ENCODE data around the gene SP2. TPM values are rescaled to one million over a fixed set of nuclear protein-coding genes. Genes with fewer than 3 reads are reported as not detected.

SP2 gene
- total and polyA plus RNA-seq, 2 of the 8 experiments (the other 6 are each of a cell fraction or from before 2014, with no cell fraction given) = 5.6 to 13.8 TPM

GRCh38 chr17:47901423-47901822 lies 5.4 kb downstream of the SP2 start:
- Histone ChIP-seq H3K4me1 (replicated peaks in 1 of 4; ENCODE audit: control insufficient read depth in 3 of 4, insufficient read depth in 4 of 4, low read length in 3 of 4) (peaks cover 10 to 19% (median 12%) of the 10 kb centered on the region in 4 experiments), H3K14ac (ENCODE audit: insufficient read length) (no peak overlapping the region), H3K23ac (ENCODE audit: insufficient read length) (no peak overlapping the region), H3K79me2 (ENCODE audit: control insufficient read depth in 1 of 2, insufficient read depth in 2 of 2, low read length in 2 of 2) (peaks cover 0 to 27% of the 10 kb centered on the region in 2 experiments; a peak in 3 of 4 replicates), H3K79me1 (ENCODE audit: low read depth, low read length) (peaks cover 17% of the 10 kb centered on the region), H3K56ac (replicated peaks; ENCODE audit: insufficient read length, low read depth, low read length) (no peak overlapping the region), H2BK20ac (ENCODE audit: low read length) (0 out of 2 replicates have a peak overlapping the region, but pooled peaks have one; percentile 86), H3K27me3 (replicated peaks in 1 of 4; ENCODE audit: control insufficient read depth in 3 of 4, extremely low read depth in 1 of 4, insufficient read depth in 3 of 4, low read length in 3 of 4) (no peaks in the 10 kb centered on the region), H4K91ac (replicated peaks; ENCODE audit: insufficient read length, low read length) (no peak overlapping the region), H3K23me2 (ENCODE audit: low read depth, low read length) (peaks cover 6% of the 10 kb centered on the region), H3K4me3 (ENCODE audit: extremely low read depth in 1 of 4, insufficient read depth in 2 of 4, low read depth in 3 of 4, low read length in 4 of 4) (peak overlapping the region in 2 of 4 experiments; percentile 1 to 43; a peak in 3 of 8 replicates), H2BK12ac (ENCODE audit: low read depth, low read length) (no peak overlapping the region), H3K4me2 (ENCODE audit: insufficient read depth in 1 of 2, low read depth in 2 of 2, low read length in 2 of 2) (peak overlapping the region; percentile 40 to 64), H3K9ac (replicated peaks in 1 of 4; ENCODE audit: extremely low read depth in 1 of 4, low read depth in 3 of 4, low read length in 3 of 4) (no peak overlapping the region), H2BK120ac (replicated peaks; ENCODE audit: low read depth, low read length) (peak overlapping the region; percentile 23), H3K27ac (ENCODE audit: low read depth, low read length) (0 out of 2 replicates have a peak overlapping the region, but pooled peaks have one; percentile 17), H4K20me1 (replicated peaks in 1 of 2; ENCODE audit: control insufficient read depth in 1 of 2, insufficient read depth in 2 of 2, low read length in 2 of 2) (peaks cover 0 to 3% of the 10 kb centered on the region in 2 experiments), H3K9me3 (ENCODE audit: insufficient read depth in 2 of 2, low read depth in 1 of 2, low read length in 1 of 2) (no peaks in the 10 kb centered on the region), H4K8ac (ENCODE audit: extremely low read depth, insufficient read depth, low read length) (no peak overlapping the region), H2BK5ac (ENCODE audit: low read depth, low read length) (peak overlapping the region; percentile 87), H2AFZ (ENCODE audit: low read length) (no peak overlapping the region), H3K36me3 (ENCODE audit: control insufficient read depth in 2 of 4, insufficient read depth in 4 of 4, low read length in 3 of 4) (no peaks in the 10 kb centered on the region), H3K18ac (ENCODE audit: extremely low read depth, low read length) (peak overlapping the region; percentile 25), H2AK5ac (ENCODE audit: low read depth, low read length) (peak overlapping the region; percentile 24; the same call in 1 of the 2 replicates), H3K4ac (replicated peaks; ENCODE audit: insufficient read length, low read depth, low read length) (no peak overlapping the region), H4K5ac (ENCODE audit: insufficient read length, low read depth, low read length) (no peak overlapping the region), H2BK15ac (ENCODE audit: low read length) (peak overlapping the region; percentile 95; the same call in 1 of the 2 replicates)
- FAIRE-seq (no peak), DNase-seq (ENCODE audit: low read depth in 1 of 2, low spot score in 2 of 2) (no peak)
- TF ChIP-seq TEAD4 (IDR thresholded peaks at IDR 0.05; ENCODE audit: low read depth, low read length) (no peak), JUN (IDR thresholded peaks at IDR 0.05; ENCODE audit: low read depth, low read length) (no peak), SAP30 (IDR thresholded peaks at IDR 0.05; ENCODE audit: insufficient read depth, insufficient replicate concordance, low read length) (no peak), SP1 (IDR thresholded peaks at IDR 0.05; ENCODE audit: low read depth, low read length) (no peak), SP4 (IDR thresholded peaks at IDR 0.05; ENCODE audit: low read length) (no peak), TAF7 (optimal IDR thresholded peaks at IDR 0.05; ENCODE audit: borderline replicate concordance, low read depth, low read length) (no peak)
- CTCF ChIA-PET (ENCODE audit: partially characterized antibody) = interaction anchor here (1.0 kb wide), 1 partner anchor 60 kb away, joined by 5 read pairs; the partner anchor contains the start of gene SCRN2
- whole genome bisulfite sequencing, 2 experiments (ENCODE audit: extremely low coverage in 1 of 2, insufficient coverage in 1 of 2, insufficient read length in 1 of 2, insufficient replicate concordance in 2 of 2, low coverage in 1 of 2, low lambda C conversion rate in 2 of 2, missing lambda C conversion rate in 1 of 2) = 35% methylated on average over 7 of the region's 7 CpGs; no CpG with 5 or more reads in 1 of the 2 experiments
- POLR2A ChIA-PET (ENCODE audit: partially characterized antibody) = interaction anchor here (0.7 to 1.8 kb wide), 5 partner anchors 27 to 88 kb away, joined by 3 to 6 read pairs (median 3); no protein-coding TSS in a partner anchor
